22Rv1 (cell line): ENCODE data around the gene PITPNB.

ENCODE experiments used
- ZFX ChIP-seq: fragments of 450-650 bp; IDR thresholded peaks from 2 replicates; pipeline ENCODE4 v1.6.1; 2017; ENCODE audit warnings: antibody characterized with exemption, borderline replicate concordance
- TF ChIP-seq, protein P1 (sequence below): fragments of 450-650 bp; IDR thresholded peaks from 2 replicates; pipeline ENCODE4 v1.5.1; 2017; ENCODE audit warnings: mild to moderate bottlenecking

DNA sequence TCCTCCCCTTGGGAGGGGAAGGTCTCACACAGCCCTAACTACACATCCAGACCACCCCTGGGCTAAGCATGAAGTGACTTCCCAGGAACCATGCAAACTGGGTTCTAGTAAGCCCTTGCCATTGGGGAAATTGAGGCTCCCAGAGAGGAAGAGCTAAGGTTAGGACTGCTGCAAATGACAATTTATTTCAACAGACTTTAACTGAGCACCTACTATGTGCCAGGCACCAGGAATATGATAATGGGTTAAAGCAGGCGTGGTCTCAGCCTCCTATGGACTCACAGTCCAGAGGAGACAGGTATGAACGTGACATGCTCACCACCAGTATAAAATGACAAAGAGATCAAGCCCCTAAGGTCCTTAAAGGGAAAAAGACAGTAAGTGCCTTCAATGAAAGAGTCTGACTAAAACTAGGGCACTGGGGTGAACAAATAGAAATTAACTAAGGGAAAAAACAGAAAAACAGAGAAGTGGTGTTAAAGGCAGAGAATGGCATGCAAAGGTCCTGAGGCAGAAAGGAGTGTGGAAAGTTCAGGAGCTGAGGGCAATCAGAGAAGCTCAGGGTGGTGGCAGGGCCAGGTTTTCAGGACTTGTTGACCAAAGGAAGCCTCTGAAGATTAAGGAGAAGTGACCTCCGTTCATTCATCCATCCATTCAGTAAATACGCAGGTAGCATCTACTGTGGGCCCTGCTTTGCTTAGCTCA lies 103.1 kb downstream of the PITPNB start:
- TF ChIP-seq, protein P1, sequence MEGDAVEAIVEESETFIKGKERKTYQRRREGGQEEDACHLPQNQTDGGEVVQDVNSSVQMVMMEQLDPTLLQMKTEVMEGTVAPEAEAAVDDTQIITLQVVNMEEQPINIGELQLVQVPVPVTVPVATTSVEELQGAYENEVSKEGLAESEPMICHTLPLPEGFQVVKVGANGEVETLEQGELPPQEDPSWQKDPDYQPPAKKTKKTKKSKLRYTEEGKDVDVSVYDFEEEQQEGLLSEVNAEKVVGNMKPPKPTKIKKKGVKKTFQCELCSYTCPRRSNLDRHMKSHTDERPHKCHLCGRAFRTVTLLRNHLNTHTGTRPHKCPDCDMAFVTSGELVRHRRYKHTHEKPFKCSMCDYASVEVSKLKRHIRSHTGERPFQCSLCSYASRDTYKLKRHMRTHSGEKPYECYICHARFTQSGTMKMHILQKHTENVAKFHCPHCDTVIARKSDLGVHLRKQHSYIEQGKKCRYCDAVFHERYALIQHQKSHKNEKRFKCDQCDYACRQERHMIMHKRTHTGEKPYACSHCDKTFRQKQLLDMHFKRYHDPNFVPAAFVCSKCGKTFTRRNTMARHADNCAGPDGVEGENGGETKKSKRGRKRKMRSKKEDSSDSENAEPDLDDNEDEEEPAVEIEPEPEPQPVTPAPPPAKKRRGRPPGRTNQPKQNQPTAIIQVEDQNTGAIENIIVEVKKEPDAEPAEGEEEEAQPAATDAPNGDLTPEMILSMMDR: no peak
- TF ChIP-seq ZFX: no peak
